Cerebellar cortex (tissue), 1 donor: Measurements from ENCODE around the gene SFXN2.
A peak's percentile ranks its signal among the peaks of the same experiment; 100 is the strongest.
"Not testable (repeated sequence)": the region's sequence is repeated elsewhere in the genome, so short reads cannot be mapped to it uniquely, and the experiment has no call there.

Experiments
- DNase-seq: peaks from one replicate; pipeline ENCODE4 v3.0.0-alpha.2; 2015; ENCODE audit warnings: low spot score

Gene SFXN2

DNA sequence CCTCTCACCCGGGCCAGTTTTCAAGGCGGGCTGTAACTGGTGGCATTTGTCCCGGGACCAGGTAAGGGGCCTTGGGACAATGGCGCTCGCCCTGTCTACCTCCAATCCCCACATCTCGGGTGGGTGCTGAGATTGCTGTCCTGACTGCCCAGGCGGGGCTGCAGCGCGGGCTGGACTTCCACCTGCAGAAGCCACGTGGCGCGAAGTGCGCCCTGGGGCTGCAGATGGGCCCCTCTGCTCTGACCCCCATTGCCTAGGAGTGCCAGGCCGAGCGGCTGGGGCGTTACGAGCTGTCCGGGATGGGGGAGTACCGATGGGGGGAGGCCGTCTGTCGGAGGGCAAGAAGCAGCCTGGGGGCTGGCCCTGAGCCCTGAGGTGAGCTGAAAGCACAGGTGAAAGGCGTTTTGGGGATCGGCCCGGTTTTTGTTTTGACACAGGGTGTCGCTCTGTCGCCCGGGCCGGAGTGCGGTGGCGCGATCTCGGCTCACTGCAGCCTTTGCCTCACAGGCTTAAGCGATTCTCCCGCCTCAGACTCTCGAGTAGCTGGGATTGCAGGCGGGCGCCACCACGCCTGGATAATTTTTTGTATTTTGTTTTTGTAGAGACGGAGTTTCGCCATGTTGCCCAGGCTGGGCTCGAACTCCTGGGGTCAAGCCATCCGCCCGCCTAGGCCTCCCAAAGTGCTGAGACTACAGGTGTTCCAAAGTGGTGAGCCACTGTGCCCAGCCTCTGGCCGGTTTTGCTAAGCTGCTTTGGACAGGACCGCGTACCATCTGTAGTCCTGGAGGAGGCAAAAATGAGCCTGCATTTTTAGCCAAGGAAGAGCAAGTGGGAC, at the start of gene SFXN2:
TSS of gene SFXN2 (plus strand) at position 16 of the 835 bp plus-strand sequence. CDS start 12,001 bp downstream, outside the sequence.
- peak; percentile 52 for DNase-seq

GRCh38 chr10:102665904-102666509, 48.4 kb upstream of the SFXN2 start:
- no peak for DNase-seq

DNA sequence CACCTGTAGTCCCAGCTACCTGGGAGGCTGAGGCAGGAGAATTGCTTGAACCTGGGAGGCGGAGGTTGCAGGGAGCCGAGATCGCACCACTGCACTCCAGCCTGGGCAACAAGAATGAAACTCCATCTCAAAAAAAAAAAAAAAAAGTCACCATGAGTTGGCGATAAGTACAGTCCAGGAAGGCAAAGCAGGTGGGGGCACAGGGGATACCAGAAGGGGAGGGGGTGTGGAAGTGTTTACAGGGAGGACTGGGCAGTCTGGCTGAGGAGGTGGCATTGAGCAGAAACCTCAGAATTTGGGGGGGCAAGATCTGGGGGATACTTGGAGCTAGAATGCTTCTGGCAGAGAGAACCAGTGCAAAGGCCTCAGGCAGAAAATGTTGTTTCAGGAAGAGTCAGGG, 47.0 kb upstream of the SFXN2 start:
- not testable (repeated sequence) for DNase-seq

DNA sequence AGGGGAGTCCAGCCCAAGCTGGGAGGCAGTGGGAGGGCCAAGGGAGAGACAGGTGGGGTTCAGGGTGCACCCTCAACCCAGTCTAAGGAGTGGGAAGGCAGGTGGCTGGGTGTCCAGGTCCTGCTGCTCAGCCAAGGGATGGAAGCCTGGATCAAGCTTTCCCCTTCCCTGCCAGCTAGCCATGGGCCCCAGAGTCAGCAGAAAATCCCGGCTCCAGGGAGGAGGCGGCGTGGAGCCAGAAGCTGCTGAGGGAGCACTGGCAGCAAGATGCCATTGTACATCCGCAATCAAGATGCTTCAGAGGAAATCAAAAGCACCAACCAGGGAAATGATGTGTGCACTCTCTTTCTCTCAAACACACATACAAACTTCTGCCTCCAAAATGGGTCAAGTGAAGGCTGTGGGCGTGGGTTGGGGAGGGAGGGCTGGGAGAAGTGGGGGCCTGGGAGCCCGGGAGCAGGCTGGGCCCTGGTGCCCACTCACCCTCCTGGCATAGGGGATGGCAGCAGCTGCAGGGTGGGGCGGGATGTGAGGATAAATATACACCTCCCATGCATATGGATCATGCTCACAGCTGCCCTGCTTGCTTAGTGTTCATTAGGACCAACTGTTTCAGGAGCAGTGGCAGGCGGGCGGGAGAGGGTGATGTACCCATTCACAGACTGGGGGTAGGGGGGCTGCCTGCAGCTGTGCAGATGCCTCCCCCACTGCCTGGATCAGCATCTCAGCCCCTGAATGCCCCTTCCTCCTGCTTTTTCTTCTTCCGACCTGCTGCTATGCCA, 45.9 kb upstream of the SFXN2 start:
- no peak for DNase-seq

DNA sequence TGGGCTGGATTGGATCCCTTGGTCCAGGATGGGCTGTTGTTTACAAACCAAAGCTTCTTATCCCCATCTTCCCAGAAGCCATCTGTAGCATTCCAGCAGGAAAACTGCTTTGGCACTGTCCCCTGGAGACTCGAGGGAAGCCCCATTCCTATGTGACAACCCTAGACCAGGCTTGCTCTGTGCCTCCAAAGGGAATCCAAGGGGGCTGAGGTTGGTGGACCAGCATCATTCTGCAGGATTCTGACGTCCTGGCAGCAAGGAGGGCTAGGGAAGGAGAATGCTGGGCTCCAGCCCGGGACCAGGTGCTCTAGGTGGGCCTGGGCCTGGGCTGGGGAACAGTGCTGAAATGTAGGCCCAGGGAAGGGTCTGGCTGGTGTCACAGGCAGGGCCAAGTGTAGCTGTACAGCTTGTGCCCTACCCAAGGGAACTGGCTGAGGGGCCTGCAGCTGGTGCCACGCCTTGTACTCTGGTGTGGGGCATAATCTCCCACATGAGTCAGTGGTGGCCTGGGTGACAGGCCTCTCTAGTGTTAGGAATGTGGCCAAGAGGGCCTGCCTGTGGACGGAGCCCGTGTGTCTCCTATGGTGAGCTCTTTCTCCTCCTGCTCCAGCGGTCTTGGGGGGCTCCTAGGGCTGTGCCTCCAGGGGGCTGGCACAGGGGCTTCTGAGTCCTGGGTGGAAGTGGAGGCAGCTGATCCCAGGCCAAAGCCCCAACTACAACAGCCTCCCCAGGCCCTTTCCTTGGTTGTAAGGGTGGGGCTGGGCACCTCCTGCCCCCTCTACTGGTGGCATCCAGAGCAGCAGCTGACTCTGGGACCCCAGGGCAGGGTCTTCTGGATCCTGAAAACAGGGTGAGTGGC, 45.0 kb upstream of the SFXN2 start:
- no peak for DNase-seq

DNA sequence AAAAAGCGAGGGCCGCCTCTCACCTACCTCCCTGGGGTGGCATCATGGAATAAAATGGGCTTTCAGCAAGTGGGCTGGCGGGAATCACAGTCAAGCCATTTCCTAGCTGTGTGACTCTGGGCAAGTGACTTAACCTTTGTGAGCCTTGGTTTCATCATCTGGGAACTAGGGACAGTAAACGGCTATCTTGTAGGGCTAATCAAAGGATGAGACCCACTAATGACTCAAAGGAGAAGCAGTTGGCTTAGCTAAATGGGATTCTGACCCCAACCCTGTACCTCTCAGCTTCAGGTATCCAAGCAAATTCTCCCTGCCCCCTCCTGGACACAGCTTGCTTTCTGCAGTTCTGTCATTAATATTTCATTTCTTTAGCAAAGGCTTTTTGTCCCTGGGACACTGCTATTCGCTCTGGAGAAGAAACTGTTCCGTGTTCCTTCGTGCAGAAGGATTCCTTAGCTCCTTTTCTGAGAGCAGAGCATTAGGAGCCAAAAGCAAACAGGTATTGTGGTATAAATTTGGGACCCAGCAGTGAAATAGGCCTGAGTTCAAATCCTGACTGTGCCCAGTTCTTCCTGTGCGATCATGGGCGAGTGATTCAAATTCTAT, 44.3 kb upstream of the SFXN2 start:
- DNase-seq = no peak

DNA sequence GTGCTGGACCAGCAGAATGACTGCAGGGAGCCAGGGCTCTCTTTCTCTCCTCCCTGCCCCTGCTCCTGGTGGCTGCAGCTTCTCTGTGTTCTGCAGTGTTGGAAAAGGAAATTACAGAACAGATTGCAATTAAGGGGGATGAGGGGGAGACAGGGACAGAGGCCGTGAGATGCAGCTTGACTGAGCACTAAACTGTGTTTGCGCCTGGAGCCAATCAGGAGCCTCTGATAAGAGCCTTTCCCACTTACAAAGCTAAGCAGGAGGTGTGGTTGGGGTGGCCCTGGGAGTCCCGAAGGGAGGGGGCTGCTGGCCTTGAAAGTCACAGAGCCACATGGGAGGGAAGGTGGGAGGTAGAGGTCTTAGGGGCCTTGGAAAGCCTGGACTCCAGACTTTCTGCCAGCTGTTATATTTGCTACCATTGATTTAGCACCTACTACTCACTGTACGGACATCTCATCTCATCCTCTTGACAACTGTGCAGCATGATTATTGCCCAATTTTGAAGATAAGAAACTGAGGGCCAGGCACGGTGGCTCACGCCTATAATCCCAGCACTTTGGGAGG, 43.5 kb upstream of the SFXN2 start:
- DNase-seq = peak; percentile 49

DNA sequence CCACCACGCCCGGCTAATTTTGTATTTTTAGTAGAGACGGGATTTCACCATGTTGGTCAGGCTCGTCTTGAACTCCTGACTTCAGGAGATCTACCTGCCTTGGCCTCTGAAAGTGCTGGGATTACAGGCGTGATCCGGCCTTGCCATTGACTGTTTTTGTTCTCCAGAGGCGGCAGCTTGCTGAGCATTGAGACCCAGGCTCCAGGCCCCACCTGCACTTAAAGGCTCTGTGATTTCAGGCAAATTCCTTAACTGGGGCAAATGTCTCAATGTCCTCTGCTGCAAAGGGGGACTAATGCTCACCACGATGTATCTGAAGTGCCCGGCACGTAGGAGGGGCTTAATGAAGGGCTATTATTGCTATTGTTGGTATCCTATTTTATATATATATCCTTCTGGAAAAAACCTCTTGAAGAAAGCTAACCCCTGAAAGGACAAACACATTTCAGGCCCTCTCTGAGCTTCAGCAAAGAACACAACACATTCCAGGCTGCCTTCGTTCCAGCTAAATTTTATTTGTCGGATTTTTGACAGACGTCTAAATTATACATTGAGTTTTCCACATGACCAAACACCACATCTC, 41.1 kb upstream of the SFXN2 start:
- DNase-seq = no peak

DNA sequence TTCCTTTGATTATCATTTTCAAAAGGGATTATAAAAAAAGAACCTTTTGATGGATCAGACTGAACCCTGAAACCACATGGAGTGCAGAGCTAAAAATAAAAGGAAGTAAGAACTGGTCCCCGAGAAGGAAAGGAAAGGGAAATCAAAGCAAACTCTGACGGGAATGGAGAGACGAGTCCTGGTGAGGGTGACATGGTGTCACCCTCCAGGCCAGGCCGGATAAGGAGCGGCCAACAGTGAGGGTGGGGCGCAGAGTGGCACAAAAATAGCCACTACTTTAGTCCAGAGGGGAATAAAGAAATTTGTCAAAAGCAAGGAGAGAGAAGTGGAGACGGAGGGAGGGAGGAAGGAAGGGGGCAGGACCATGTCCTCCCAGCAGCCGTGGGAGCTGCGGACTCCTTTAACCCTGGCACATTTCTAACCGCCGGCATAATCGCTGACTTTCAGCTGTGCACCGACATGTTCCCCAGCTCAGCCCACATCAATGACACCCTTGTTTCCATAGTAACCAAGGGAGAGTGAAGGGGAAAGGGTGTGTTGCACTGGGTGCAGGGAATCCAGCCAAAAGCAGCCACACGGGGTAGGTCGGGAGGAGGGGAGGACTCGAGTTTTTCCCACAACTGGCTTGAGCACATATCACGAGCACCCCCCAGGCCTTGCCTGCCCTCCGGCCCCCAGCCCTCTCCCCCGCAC, 40.5 kb upstream of the SFXN2 start:
- peak; percentile 66 for DNase-seq

DNA sequence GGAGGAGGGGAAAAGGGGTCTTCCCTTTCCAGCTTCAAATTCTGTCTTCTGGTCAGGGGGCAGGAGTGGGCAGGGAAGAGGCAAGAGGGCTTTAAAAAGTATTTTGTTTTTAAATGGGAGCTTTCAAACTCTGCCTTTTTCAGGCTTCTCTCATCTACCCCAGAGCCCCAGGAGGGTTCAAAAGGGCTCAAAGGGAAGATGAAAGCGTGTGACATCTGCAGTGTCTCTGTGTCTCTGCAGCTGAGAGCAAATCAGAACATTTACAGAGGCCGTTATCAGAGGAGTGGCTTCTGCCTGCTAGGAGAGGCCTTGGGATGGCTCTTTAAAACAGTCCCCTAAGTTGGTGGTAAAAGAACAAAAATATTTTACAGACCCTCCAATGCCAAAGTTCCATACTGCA, 39.9 kb upstream of the SFXN2 start:
- DNase-seq = no peak

- no peak for DNase-seq
Measured at GRCh38 chr10:102675011-102675665, 39.3 kb upstream of the SFXN2 start.

DNA sequence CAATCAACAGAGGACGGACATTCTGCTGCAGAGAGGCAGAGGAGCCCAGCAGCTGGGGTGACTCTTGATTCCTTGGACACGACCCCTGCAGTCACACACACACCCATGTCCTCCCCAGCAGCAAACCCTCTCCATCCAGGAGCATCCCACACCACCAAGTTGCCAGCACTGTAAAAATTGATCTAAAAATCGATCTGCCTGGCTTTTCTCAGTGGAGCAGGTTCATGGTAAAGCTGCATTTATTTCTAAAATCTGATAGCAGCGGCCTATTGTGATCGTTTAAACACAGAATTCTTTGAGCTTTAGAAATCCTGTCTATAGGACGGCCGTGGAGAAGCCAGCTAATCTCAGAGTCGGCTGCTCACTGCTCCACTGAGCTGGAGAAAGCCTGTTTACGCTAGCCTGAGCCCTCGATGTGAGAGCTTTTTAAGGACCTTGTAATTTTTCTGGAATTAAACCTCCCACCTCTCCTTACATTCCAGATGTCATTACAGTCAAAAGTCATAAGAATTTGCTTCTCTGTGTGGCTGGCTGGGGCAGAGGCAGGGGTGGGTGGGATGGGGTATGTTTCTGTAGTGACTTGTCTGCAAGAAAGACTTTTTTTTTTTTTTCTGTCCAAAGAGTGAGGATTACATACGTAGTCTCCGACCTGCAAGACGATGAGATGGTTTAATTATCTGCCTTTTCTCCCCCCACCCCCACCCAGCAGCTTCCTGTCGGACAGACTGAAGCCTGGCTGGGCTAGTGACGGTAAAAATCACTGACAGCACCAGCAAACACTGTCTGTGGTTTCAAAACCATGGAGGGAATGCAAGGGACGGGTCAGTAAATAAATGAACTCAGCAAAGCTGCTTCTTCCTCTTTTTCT, 38.5 kb upstream of the SFXN2 start:
- no peak for DNase-seq

DNA sequence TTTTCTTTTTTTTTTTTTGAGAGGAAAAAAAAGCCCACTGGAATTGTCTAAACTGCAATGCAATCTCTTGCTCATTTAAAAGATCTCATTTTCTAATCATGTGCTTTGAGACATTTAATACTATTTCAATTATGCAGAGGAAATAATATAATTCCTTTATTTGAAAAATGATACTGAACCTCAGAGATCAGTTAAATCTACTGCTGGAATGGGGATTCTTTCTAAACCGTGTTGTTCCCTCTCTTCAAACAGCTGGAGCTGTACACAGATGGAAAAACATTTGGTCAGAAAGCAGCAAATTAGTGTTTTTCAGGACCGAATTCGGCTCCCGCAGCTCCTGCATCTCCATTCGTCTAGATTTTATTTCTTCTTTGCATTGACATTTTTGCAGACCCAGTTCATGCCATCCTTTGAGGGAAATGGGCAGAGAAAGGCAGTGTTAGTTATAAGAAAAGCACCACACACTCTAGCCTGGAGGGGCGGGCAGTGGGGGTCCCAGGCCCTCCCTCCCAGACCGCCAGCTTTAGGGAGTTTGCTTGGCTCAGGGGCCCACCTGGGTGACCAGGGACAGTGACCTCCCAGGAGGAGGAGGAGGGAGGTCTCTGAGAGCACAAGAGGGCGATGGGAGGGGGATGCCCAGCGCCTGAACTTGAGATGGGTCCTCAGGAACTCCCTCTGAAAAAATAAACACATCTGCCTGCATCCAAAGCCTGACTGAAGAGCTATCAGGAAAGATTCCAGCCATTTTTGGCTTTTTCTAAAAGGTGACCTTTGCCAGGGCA, 37.7 kb upstream of the SFXN2 start:
- no peak for DNase-seq

- DNase-seq = no peak
Measured at GRCh38 chr10:102677331-102678067, 36.9 kb upstream of the SFXN2 start.

- DNase-seq = no peak
Measured at GRCh38 chr10:102678068-102678400, 36.4 kb upstream of the SFXN2 start.

DNA sequence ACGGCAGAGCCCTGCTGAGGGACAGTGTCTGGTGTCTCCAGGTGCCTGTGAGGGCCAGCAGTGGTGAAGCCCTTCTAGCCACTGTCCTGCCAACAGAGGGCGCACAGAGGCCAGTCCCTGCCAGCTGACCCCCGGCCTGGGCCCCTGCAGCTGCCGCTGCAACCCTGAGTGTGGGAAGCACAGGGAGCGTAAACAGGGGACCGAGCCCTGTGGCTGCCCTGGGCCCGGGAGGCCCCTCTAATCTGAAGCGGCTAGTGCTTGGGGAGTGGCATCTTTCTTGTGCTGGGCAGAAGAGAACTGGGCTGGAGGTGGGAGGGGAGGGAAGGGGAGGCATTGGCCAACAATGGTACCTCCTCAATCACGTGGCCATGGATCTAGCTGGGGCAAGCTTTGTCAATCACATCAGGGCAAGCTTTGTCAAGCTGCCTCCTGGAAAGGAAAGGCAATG, 35.6 kb upstream of the SFXN2 start:
- DNase-seq = peak; percentile 67

GRCh38 chr10:102679596-102679995, 34.8 kb upstream of the SFXN2 start:
- DNase-seq = no peak
